BE2C (cell line): ENCODE measurements around the gene G6PD.

Source experiments
- DNase-seq: peaks from one replicate; pipeline ENCODE4 v3.0.0-alpha.2; 2020
- H3K27me3 ChIP-seq: fragments of 250-450 bp; sonication (Bioruptor Pico); 2 replicates; pipeline ENCODE4 v1.5.1; 2020; ENCODE audit warnings: mild to moderate bottlenecking
- H3K36me3 ChIP-seq: fragments of 250-450 bp; sonication (Bioruptor Pico); 2 replicates; pipeline ENCODE4 v1.5.1; 2020; ENCODE audit warnings: mild to moderate bottlenecking
- H3K4me1 ChIP-seq: fragments of 250-450 bp; sonication (Bioruptor Pico); 2 replicates; pipeline ENCODE4 v1.5.1; 2020
- H3K4me3 ChIP-seq: 2 replicates; pipeline ENCODE4 v1.5.1; 2011; ENCODE audit warnings: low read depth, low read length
- H3K9me3 ChIP-seq: fragments of 250-450 bp; sonication (Bioruptor Pico); 2 replicates; pipeline ENCODE4 v1.5.1; 2020
- TF ChIP-seq, protein P1 (sequence below): IDR thresholded peaks from 2 replicates; pipeline ENCODE4 v1.5.1; 2012; ENCODE audit warnings: mild to moderate bottlenecking, low read depth, low read length

G6PD gene

DNA sequence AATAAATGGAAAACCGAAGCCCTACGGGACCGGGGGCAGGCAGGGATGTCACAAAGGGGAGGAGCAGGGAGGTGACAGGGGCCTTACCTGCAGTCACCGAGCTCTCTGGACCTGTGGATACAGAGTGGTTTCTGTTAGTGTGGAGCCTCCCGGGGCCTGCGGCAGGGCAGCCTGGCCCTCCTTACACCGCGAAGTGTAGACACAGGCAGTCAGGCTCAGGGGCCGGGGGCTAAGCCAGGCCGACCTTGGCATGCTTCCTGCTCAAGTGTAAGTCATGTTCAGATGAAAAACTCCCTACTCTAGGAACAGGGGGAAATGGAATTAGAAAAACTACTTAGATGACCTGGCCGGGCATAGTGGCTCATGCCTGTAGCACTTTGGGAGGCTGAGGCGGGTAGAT lies 34.9 kb downstream of the G6PD start:
- no peaks in the 10 kb centered on the region for H3K4me1 ChIP-seq
- H3K27me3 ChIP-seq: no peaks in the 10 kb centered on the region
- no peak overlapping the region for H3K4me3 ChIP-seq
- H3K9me3 ChIP-seq: no peaks in the 10 kb centered on the region
- H3K36me3 ChIP-seq: no peaks in the 10 kb centered on the region
- no peak for DNase-seq
- TF ChIP-seq, protein P1, sequence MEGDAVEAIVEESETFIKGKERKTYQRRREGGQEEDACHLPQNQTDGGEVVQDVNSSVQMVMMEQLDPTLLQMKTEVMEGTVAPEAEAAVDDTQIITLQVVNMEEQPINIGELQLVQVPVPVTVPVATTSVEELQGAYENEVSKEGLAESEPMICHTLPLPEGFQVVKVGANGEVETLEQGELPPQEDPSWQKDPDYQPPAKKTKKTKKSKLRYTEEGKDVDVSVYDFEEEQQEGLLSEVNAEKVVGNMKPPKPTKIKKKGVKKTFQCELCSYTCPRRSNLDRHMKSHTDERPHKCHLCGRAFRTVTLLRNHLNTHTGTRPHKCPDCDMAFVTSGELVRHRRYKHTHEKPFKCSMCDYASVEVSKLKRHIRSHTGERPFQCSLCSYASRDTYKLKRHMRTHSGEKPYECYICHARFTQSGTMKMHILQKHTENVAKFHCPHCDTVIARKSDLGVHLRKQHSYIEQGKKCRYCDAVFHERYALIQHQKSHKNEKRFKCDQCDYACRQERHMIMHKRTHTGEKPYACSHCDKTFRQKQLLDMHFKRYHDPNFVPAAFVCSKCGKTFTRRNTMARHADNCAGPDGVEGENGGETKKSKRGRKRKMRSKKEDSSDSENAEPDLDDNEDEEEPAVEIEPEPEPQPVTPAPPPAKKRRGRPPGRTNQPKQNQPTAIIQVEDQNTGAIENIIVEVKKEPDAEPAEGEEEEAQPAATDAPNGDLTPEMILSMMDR: no peak

GRCh38 chrX:154509455-154509854 lies 37.2 kb downstream of the G6PD start:
- DNase-seq: no peak
- Histone ChIP-seq H3K4me1 (no peaks in the 10 kb centered on the region), H3K9me3 (no peaks in the 10 kb centered on the region), H3K36me3 (no peaks in the 10 kb centered on the region), H3K4me3 (no peak overlapping the region), H3K27me3 (no peaks in the 10 kb centered on the region)
- TF ChIP-seq, protein P1: no peak

- TF ChIP-seq, protein P1: no peak
These were observed 38.3 kb downstream of the G6PD start for GRCh38 chrX:154508384-154508745.

DNA sequence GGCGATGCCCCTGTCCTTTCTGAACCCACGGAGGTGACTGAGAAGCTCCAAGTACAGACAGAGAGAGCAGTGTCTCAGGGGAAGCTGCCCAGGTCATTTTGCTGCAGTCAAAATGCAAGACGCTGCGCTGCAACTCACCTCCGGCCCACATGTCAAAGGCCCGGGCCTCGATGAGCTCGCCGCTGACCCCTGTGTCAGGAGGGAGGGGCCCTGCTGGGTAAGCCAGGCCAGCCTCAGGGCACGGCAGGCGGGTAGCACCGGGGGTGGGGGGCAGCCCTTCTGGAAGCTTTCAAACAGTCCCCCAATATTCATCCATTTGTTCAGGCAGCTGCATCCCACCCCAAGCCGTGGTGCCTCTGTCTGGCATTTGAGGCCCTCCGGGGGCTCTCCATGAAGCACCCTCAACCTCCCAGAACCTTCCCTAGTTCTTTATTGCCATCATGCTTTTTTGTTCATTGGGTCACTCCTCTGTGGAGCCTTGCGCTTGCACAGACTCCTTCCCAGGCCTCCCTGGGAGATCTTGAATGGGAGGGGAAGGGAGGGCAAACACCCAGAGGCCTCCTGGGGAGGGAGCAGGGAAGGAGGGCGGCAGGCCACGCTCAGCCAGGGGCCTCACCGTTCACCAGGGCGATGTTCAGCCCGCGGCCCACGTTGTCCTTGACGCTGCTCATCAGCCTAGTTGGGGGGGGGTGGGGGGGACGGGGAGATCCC lies 38.8 kb downstream of the G6PD start:
- Histone ChIP-seq H3K4me3 (no peak overlapping the region), H3K27me3 (no peaks in the 10 kb centered on the region), H3K4me1 (no peaks in the 10 kb centered on the region), H3K9me3 (no peaks in the 10 kb centered on the region), H3K36me3 (no peaks in the 10 kb centered on the region)
- TF ChIP-seq, protein P1: no peak
- DNase-seq: no peak

More at GRCh38 chrX:154508384-154508745, 38.3 kb downstream of the G6PD start:
- DNase-seq: no peak
- no peak overlapping the region for H3K4me3 ChIP-seq
- no peaks in the 10 kb centered on the region for H3K27me3 ChIP-seq
- no peaks in the 10 kb centered on the region for H3K4me1 ChIP-seq
- H3K36me3 ChIP-seq: no peaks in the 10 kb centered on the region
- H3K9me3 ChIP-seq: no peaks in the 10 kb centered on the region

GRCh38 chrX:154506483-154507332 lies 39.9 kb downstream of the G6PD start:
- Histone ChIP-seq H3K4me3 (no peak overlapping the region), H3K36me3 (no peaks in the 10 kb centered on the region), H3K27me3 (no peaks in the 10 kb centered on the region), H3K4me1 (no peaks in the 10 kb centered on the region), H3K9me3 (no peaks in the 10 kb centered on the region)
- TF ChIP-seq, protein P1: no peak
- DNase-seq: no peak

DNA sequence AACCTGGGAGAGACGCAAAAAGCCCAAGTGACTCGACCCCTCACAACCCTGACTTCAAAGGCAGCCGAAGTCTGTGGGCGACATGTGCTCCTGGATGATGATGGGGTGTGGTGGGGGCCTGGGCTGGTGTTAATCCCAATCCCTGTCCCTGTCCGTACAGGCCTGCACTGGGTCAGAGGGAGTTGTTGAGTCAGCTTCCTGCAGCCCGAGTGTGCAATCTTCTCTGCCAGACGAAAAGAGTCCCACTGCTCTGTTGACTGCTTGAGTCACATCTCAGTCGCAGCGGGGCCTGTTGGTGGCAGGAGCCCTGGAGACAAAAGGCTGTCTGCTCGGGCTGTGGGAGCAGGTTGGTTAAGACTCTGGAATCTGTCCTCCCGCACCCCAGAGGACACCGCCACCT lies 40.9 kb downstream of the G6PD start:
- DNase-seq: no peak
- TF ChIP-seq, protein P1: no peak
- H3K4me3 ChIP-seq: no peak overlapping the region
- H3K36me3 ChIP-seq: no peaks in the 10 kb centered on the region
- H3K4me1 ChIP-seq: no peaks in the 10 kb centered on the region
- no peaks in the 10 kb centered on the region for H3K9me3 ChIP-seq
- no peaks in the 10 kb centered on the region for H3K27me3 ChIP-seq
